Liver (tissue), 9 donors: ENCODE measurements around the gene PMIS2. TPM values are rescaled to one million over a fixed set of nuclear protein-coding genes. Genes with fewer than 3 reads are reported as not detected.

Source experiments
- DNase-seq: peaks from one replicate; pipeline ENCODE4 v3.0.0-alpha.2; 2017; ENCODE audit warnings: low spot score
- H3K27ac ChIP-seq, 2 donors: one replicate each; pipeline ENCODE4 v1.7.0; 2013; ENCODE audit warnings: inconsistent platforms in 2 of 2, low read length in 2 of 2, control low read depth in 1 of 2, low read depth in 1 of 2, mild to moderate bottlenecking in 1 of 2
- H3K27me3 ChIP-seq, 4 donors: one replicate each; pipeline versions ENCODE4 v1.6.1 to v1.7.0; 2013; ENCODE audit warnings: low read length in 3 of 4, inconsistent platforms in 1 of 4, mild to moderate bottlenecking in 1 of 4, moderate library complexity in 1 of 4; ENCODE audit not compliant: control insufficient read depth in 4 of 4, insufficient read depth in 4 of 4
- H3K36me3 ChIP-seq, 4 donors: one replicate each; pipeline versions ENCODE4 v1.6.1 to v1.7.0; 2013; ENCODE audit warnings: low read length in 3 of 4, mild to moderate bottlenecking in 3 of 4, low read depth in 1 of 4, moderate library complexity in 1 of 4; ENCODE audit not compliant: control insufficient read depth in 4 of 4, insufficient read depth in 3 of 4
- H3K4me1 ChIP-seq, 4 donors: one replicate each; pipeline versions ENCODE4 v1.6.1 to v1.7.0; 2013; ENCODE audit warnings: low read length in 3 of 4, mild to moderate bottlenecking in 3 of 4, moderate library complexity in 1 of 4; ENCODE audit not compliant: control insufficient read depth in 4 of 4, insufficient read depth in 4 of 4
- H3K4me3 ChIP-seq, 3 donors: one replicate each; pipeline versions ENCODE4 v1.6.1 to v1.7.0; 2013; ENCODE audit warnings: low read length in 3 of 3, control low read depth in 1 of 3, low read depth in 1 of 3, mild to moderate bottlenecking in 1 of 3
- H3K9ac ChIP-seq, 2 donors: one replicate each; pipeline ENCODE4 v1.7.0; 2013; ENCODE audit warnings: low read length in 2 of 2, mild to moderate bottlenecking in 2 of 2, moderate library complexity in 2 of 2, control low read depth in 1 of 2, low read depth in 1 of 2
- H3K9me3 ChIP-seq, 4 donors: one replicate each; pipeline versions ENCODE4 v1.6.1 to v1.7.0; 2013; ENCODE audit warnings: low read length in 3 of 4; ENCODE audit not compliant: control insufficient read depth in 4 of 4
- EGR1 ChIP-seq, 2 donors: IDR thresholded peaks; 2 replicates each; pipeline ENCODE4 v1.6.1; 2016 to 2018; ENCODE audit warnings: antibody characterized with exemption in 2 of 2, low read depth in 2 of 2
- FOXA1 ChIP-seq: IDR thresholded peaks from 2 replicates; pipeline ENCODE4 v1.6.1; 2016; ENCODE audit warnings: antibody characterized with exemption
- FOXA2 ChIP-seq: IDR thresholded peaks from 2 replicates; pipeline ENCODE4 v1.6.1; 2016; ENCODE audit warnings: antibody characterized with exemption
- GABPA ChIP-seq, 2 donors: IDR thresholded peaks in 1 of 2; conservative IDR thresholded peaks in 1 of 2; 2 replicates each; pipeline ENCODE4 v1.6.1; 2016; ENCODE audit warnings: antibody characterized with exemption in 2 of 2, mild to moderate bottlenecking in 1 of 2, moderate library complexity in 1 of 2
- HNF4A ChIP-seq, 2 donors: conservative IDR thresholded peaks; 2 replicates each; pipeline ENCODE4 v1.6.1; 2016; ENCODE audit warnings: antibody characterized with exemption in 2 of 2, mild to moderate bottlenecking in 2 of 2
- HNF4G ChIP-seq: IDR thresholded peaks from 2 replicates; pipeline ENCODE4 v1.6.1; 2016; ENCODE audit warnings: antibody characterized with exemption
- JUND ChIP-seq, 2 donors: IDR thresholded peaks; 2 replicates each; pipeline ENCODE4 v1.6.1; 2016; ENCODE audit warnings: antibody characterized with exemption in 2 of 2
- NR2F2 ChIP-seq: IDR thresholded peaks from 2 replicates; pipeline ENCODE4 v1.6.1; 2016; ENCODE audit warnings: antibody characterized with exemption
- RAD21 ChIP-seq, 2 donors: IDR thresholded peaks; 2 replicates each; pipeline ENCODE4 v1.6.1; 2016; ENCODE audit warnings: antibody characterized with exemption in 2 of 2, mild to moderate bottlenecking in 2 of 2
- RXRA ChIP-seq, 2 donors: IDR thresholded peaks; 2 replicates each; pipeline ENCODE4 v1.6.1; 2017 to 2018; ENCODE audit warnings: antibody characterized with exemption in 2 of 2, mild to moderate bottlenecking in 1 of 2
- SP1 ChIP-seq: IDR thresholded peaks from 2 replicates; pipeline ENCODE4 v1.6.1; 2018; ENCODE audit warnings: antibody characterized with exemption, mild to moderate bottlenecking
- TAF1 ChIP-seq: conservative IDR thresholded peaks from 2 replicates; pipeline ENCODE4 v1.6.1; 2016; ENCODE audit warnings: antibody characterized with exemption, mild to moderate bottlenecking
- YY1 ChIP-seq: IDR thresholded peaks from 2 replicates; pipeline ENCODE4 v1.6.1; 2016; ENCODE audit warnings: antibody characterized with exemption, mild to moderate bottlenecking
- WGBS: extraction: QIAGEN DNeasy Blood & Tissue Kit; methylation state at CpG from one replicate; pipeline ENCODE4 v1.1.7; 2013; 5-methylcytosine and 5-hydroxymethylcytosine counted together
- polyA plus RNA-seq, 2 donors: library from polyadenylated mRNA; stranded (reverse) in 1 of 2; unstranded in 1 of 2; fragments of 200-250 nt in 1 of 2; fragments of >200 nt in 1 of 2; fragmentation: Nextera tagmentation in 1 of 2; extraction: Ambion mirVana in 1 of 2; gene quantifications; one replicate each; pipeline versions ENCODE4 v1.2.1 to v1.2.3, GENCODE V29; 2013 to 2015
- total RNA-seq, 2 donors: library from RNA; depleted of rRNA; stranded (reverse); fragments of >200 nt; gene quantifications; one replicate each; pipeline ENCODE4 v1.2.3, GENCODE V29; 2014
- TF ChIP-seq, protein P1 (sequence below): IDR thresholded peaks from 2 replicates; pipeline ENCODE4 v1.6.1; 2016; ENCODE audit warnings: antibody characterized with exemption
- TF ChIP-seq, protein P2 (sequence below): IDR thresholded peaks from 2 replicates; pipeline ENCODE4 v1.6.1; 2016; ENCODE audit warnings: antibody characterized with exemption, mild to moderate bottlenecking
- TF ChIP-seq, protein P3 (sequence below): fragments of 150-350 bp; IDR thresholded peaks from 2 replicates; pipeline ENCODE4 v1.5.1; 2017; ENCODE audit warnings: improper control_type of control experiment, low read depth, low read length; ENCODE audit not compliant: missing input control
- TF ChIP-seq, protein P4 (sequence below): IDR thresholded peaks from 2 replicates; pipeline ENCODE4 v1.6.1; 2016; ENCODE audit warnings: antibody characterized with exemption
- TF ChIP-seq, protein P5 (sequence below): IDR thresholded peaks from 2 replicates; pipeline ENCODE4 v1.6.1; 2016; ENCODE audit warnings: antibody characterized with exemption
- donor health status: healthy.
- donor health status: healthy.
- donor health status: healthy.
- donor health status: healthy.
- donor health status: healthy.

Gene PMIS2
- total and polyA plus RNA-seq, 4 donors, result not detected

DNA sequence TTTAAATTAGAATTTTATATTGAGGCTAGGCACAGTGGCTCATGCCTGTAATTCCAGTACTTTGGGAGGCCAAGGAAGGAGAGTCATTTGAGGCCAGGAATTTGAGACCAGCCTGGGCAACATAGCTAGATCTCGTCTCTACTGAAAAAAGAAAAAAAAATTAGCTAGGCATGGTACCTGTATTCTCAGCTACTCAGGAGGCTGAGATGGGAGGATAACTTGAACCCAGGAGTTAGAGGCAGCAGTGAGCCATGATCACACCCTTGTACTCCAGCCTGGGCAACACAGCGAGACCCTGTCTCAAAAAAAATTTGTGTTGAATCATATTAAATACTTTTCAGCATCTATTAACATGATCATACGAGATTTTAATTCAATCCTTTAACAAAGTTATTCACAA lies 4.9 kb downstream of the PMIS2 start:
- 92% methylated on average over 3 of the region's 3 CpGs for WGBS
- DNase-seq, result no peak
- no peaks in the 10 kb centered on the region for H3K9me3 ChIP-seq
- no peak overlapping the region for H3K27ac ChIP-seq
- H3K4me3 ChIP-seq, result no peak overlapping the region
- H3K27me3 ChIP-seq, result no peaks in the 10 kb centered on the region
- no peak overlapping the region for H3K9ac ChIP-seq
- no peak for TF ChIP-seq SP1
- TF ChIP-seq HNF4A (conservative IDR thresholded peaks at IDR 0.05), result no peak
- TF ChIP-seq NR2F2, result no peak
- no peak for TF ChIP-seq TAF1
- no peak for TF ChIP-seq RXRA (IDR thresholded peaks at IDR 0.05)
- no peak for TF ChIP-seq RAD21 (IDR thresholded peaks at IDR 0.05)
- TF ChIP-seq, protein P1, sequence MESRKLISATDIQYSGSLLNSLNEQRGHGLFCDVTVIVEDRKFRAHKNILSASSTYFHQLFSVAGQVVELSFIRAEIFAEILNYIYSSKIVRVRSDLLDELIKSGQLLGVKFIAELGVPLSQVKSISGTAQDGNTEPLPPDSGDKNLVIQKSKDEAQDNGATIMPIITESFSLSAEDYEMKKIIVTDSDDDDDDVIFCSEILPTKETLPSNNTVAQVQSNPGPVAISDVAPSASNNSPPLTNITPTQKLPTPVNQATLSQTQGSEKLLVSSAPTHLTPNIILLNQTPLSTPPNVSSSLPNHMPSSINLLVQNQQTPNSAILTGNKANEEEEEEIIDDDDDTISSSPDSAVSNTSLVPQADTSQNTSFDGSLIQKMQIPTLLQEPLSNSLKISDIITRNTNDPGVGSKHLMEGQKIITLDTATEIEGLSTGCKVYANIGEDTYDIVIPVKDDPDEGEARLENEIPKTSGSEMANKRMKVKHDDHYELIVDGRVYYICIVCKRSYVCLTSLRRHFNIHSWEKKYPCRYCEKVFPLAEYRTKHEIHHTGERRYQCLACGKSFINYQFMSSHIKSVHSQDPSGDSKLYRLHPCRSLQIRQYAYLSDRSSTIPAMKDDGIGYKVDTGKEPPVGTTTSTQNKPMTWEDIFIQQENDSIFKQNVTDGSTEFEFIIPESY, result no peak
- no peak for TF ChIP-seq YY1
- TF ChIP-seq FOXA1, result no peak
- TF ChIP-seq FOXA2, result no peak
- TF ChIP-seq, protein P2, sequence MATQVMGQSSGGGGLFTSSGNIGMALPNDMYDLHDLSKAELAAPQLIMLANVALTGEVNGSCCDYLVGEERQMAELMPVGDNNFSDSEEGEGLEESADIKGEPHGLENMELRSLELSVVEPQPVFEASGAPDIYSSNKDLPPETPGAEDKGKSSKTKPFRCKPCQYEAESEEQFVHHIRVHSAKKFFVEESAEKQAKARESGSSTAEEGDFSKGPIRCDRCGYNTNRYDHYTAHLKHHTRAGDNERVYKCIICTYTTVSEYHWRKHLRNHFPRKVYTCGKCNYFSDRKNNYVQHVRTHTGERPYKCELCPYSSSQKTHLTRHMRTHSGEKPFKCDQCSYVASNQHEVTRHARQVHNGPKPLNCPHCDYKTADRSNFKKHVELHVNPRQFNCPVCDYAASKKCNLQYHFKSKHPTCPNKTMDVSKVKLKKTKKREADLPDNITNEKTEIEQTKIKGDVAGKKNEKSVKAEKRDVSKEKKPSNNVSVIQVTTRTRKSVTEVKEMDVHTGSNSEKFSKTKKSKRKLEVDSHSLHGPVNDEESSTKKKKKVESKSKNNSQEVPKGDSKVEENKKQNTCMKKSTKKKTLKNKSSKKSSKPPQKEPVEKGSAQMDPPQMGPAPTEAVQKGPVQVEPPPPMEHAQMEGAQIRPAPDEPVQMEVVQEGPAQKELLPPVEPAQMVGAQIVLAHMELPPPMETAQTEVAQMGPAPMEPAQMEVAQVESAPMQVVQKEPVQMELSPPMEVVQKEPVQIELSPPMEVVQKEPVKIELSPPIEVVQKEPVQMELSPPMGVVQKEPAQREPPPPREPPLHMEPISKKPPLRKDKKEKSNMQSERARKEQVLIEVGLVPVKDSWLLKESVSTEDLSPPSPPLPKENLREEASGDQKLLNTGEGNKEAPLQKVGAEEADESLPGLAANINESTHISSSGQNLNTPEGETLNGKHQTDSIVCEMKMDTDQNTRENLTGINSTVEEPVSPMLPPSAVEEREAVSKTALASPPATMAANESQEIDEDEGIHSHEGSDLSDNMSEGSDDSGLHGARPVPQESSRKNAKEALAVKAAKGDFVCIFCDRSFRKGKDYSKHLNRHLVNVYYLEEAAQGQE, result no peak
- TF ChIP-seq EGR1 (IDR thresholded peaks at IDR 0.05; ENCODE audit: low read depth in 2 of 2), result no peak
- no peak for TF ChIP-seq JUND (IDR thresholded peaks at IDR 0.05)
- no peak for TF ChIP-seq HNF4G
- TF ChIP-seq, protein P3, sequence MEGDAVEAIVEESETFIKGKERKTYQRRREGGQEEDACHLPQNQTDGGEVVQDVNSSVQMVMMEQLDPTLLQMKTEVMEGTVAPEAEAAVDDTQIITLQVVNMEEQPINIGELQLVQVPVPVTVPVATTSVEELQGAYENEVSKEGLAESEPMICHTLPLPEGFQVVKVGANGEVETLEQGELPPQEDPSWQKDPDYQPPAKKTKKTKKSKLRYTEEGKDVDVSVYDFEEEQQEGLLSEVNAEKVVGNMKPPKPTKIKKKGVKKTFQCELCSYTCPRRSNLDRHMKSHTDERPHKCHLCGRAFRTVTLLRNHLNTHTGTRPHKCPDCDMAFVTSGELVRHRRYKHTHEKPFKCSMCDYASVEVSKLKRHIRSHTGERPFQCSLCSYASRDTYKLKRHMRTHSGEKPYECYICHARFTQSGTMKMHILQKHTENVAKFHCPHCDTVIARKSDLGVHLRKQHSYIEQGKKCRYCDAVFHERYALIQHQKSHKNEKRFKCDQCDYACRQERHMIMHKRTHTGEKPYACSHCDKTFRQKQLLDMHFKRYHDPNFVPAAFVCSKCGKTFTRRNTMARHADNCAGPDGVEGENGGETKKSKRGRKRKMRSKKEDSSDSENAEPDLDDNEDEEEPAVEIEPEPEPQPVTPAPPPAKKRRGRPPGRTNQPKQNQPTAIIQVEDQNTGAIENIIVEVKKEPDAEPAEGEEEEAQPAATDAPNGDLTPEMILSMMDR, result no peak
- TF ChIP-seq, protein P4, sequence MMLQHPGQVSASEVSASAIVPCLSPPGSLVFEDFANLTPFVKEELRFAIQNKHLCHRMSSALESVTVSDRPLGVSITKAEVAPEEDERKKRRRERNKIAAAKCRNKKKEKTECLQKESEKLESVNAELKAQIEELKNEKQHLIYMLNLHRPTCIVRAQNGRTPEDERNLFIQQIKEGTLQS, result no peak
- no peak for TF ChIP-seq GABPA (IDR thresholded peaks at IDR 0.05 in 1 of 2, conservative IDR thresholded peaks at IDR 0.05 in 1 of 2)
- TF ChIP-seq, protein P5, sequence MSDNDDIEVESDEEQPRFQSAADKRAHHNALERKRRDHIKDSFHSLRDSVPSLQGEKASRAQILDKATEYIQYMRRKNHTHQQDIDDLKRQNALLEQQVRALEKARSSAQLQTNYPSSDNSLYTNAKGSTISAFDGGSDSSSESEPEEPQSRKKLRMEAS, result no peak
- no peaks in the 10 kb centered on the region for H3K36me3 ChIP-seq
- no peaks in the 10 kb centered on the region for H3K4me1 ChIP-seq
